ENCODE results near the gene XK. TPM values are rescaled to one million over a fixed set of nuclear protein-coding genes. Genes with fewer than 3 reads are reported as not detected.
"Not testable (repeated sequence)": the region's sequence is repeated elsewhere in the genome, so short reads cannot be mapped to it uniquely, and the experiment has no call there.

The XK gene
- total RNA-seq, 1 experiment from 2014 or later = 11.3 TPM

- no peak for DNase-seq
- Mint-ChIP-seq H3K27ac (ENCODE audit: unreplicated experiment) (no peak overlapping the region), H3K9me3 (ENCODE audit: low read depth, unreplicated experiment) (peaks cover 7% of the 10 kb centered on the region), H3K4me1 (ENCODE audit: low read depth, unreplicated experiment) (no peaks in the 10 kb centered on the region), H3K4me3 (ENCODE audit: low read depth, unreplicated experiment) (no peak overlapping the region), H3K36me3 (ENCODE audit: insufficient read depth, unreplicated experiment) (no peaks in the 10 kb centered on the region), H3K27me3 (ENCODE audit: unreplicated experiment) (no peaks in the 10 kb centered on the region)
- no peak for TF ChIP-seq CTCF (IDR thresholded peaks at IDR 0.05; ENCODE audit: unreplicated experiment)
- intact Hi-C loops (cut with micrococcal nuclease; ENCODE audit: unreplicated experiment) = no loop called here
- BruUV-seq (replicated peaks) = no TSS peak
- CTCF ChIA-PET = no interaction called here
Measured at GRCh38 chrX:37767430-37767829, 81.8 kb downstream of the XK start.

GRCh38 chrX:37768866-37769265 lies 83.3 kb downstream of the XK start:
- H3K4me1 Mint-ChIP-seq (ENCODE audit: low read depth, unreplicated experiment); H3K27ac Mint-ChIP-seq (ENCODE audit: unreplicated experiment); BruUV-seq (replicated peaks); DNase-seq; CTCF ChIA-PET; H3K9me3 Mint-ChIP-seq (ENCODE audit: low read depth, unreplicated experiment); H3K27me3 Mint-ChIP-seq (ENCODE audit: unreplicated experiment); H3K4me3 Mint-ChIP-seq (ENCODE audit: low read depth, unreplicated experiment); intact Hi-C loops (cut with micrococcal nuclease; ENCODE audit: unreplicated experiment); H3K36me3 Mint-ChIP-seq (ENCODE audit: insufficient read depth, unreplicated experiment): not testable (repeated sequence)

GRCh38 chrX:37776283-37776986 lies 90.8 kb downstream of the XK start:
- DNase-seq = no peak
- Mint-ChIP-seq H3K9me3 (ENCODE audit: low read depth, unreplicated experiment) (peaks cover 3% of the 10 kb centered on the region), H3K27ac (ENCODE audit: unreplicated experiment) (no peak overlapping the region), H3K36me3 (ENCODE audit: insufficient read depth, unreplicated experiment) (no peaks in the 10 kb centered on the region), H3K27me3 (ENCODE audit: unreplicated experiment) (no peaks in the 10 kb centered on the region), H3K4me1 (ENCODE audit: low read depth, unreplicated experiment) (no peaks in the 10 kb centered on the region), H3K4me3 (ENCODE audit: low read depth, unreplicated experiment) (no peak overlapping the region)
- BruUV-seq (replicated peaks) = no TSS peak
- no peak for TF ChIP-seq CTCF (IDR thresholded peaks at IDR 0.05; ENCODE audit: unreplicated experiment)
- intact Hi-C loops (cut with micrococcal nuclease; ENCODE audit: unreplicated experiment) = no loop called here
- CTCF ChIA-PET = no interaction called here

- H3K27me3 Mint-ChIP-seq (ENCODE audit: unreplicated experiment) = no peaks in the 10 kb centered on the region
- no peak for TF ChIP-seq CTCF (IDR thresholded peaks at IDR 0.05; ENCODE audit: unreplicated experiment)
- H3K9me3 Mint-ChIP-seq (ENCODE audit: low read depth, unreplicated experiment) = no peaks in the 10 kb centered on the region
- no peak overlapping the region for H3K27ac Mint-ChIP-seq (ENCODE audit: unreplicated experiment)
- H3K4me3 Mint-ChIP-seq (ENCODE audit: low read depth, unreplicated experiment) = no peak overlapping the region
- no TSS peak for BruUV-seq (replicated peaks)
- intact Hi-C loops (cut with micrococcal nuclease; ENCODE audit: unreplicated experiment) = no loop called here
- no peaks in the 10 kb centered on the region for H3K4me1 Mint-ChIP-seq (ENCODE audit: low read depth, unreplicated experiment)
- no peaks in the 10 kb centered on the region for H3K36me3 Mint-ChIP-seq (ENCODE audit: insufficient read depth, unreplicated experiment)
- no peak for DNase-seq
- CTCF ChIA-PET = no interaction called here
Measured at GRCh38 chrX:37776987-37777325, 91.4 kb downstream of the XK start.

GRCh38 chrX:37779857-37780256 lies 94.3 kb downstream of the XK start, which contains the start of gene CYBB:
Gene CYBB, plus strand, starts transcription at chrX:37780059. Its CDS starts 19 bp downstream, at chrX:37780078.
- no peaks in the 10 kb centered on the region for H3K27me3 Mint-ChIP-seq (ENCODE audit: unreplicated experiment)
- DNase-seq = no peak
- no peak within 1 kb of the TSS for H3K27ac Mint-ChIP-seq (ENCODE audit: unreplicated experiment)
- BruUV-seq (replicated peaks) = no TSS peak
- H3K4me3 Mint-ChIP-seq (ENCODE audit: low read depth, unreplicated experiment) = no peak within 1 kb of the TSS
- CTCF ChIA-PET = interaction anchor here (0.7 kb wide), 1 partner anchor 891 kb away, joined by 5 read pairs; no protein-coding TSS in a partner anchor
- H3K4me1 Mint-ChIP-seq (ENCODE audit: low read depth, unreplicated experiment) = no peaks in the 10 kb centered on the region
- H3K36me3 Mint-ChIP-seq (ENCODE audit: insufficient read depth, unreplicated experiment) = no peaks in the 10 kb centered on the region
- H3K9me3 Mint-ChIP-seq (ENCODE audit: low read depth, unreplicated experiment) = no peaks in the 10 kb centered on the region
- no peak for TF ChIP-seq CTCF (IDR thresholded peaks at IDR 0.05; ENCODE audit: unreplicated experiment)
- intact Hi-C loops (cut with micrococcal nuclease; ENCODE audit: unreplicated experiment) = no loop called here
